Sciatic nerve (tissue), 2 donors: ENCODE measurements around the gene ADAM8. TPM values are rescaled to one million over a fixed set of nuclear protein-coding genes. Genes with fewer than 3 reads are reported as not detected.
A peak's percentile ranks its signal among the peaks of the same experiment; 100 is the strongest.
"Not testable (repeated sequence)": the region's sequence is repeated elsewhere in the genome, so short reads cannot be mapped to it uniquely, and the experiment has no call there.

Experiments
- ATAC-seq: fragments of 200-7000 bp; cut with Tn5 transposase; one replicate; pipeline ENCODE4 v1.9.1; 2020; ENCODE audit warnings: mild to moderate bottlenecking, moderate library complexity
- DNase-seq: peaks from one replicate; pipeline ENCODE4 v3.0.0-alpha.2; 2020; ENCODE audit warnings: low spot score
- intact Hi-C: fragments of 100-400 bp; cut with DNase I; formaldehyde crosslinking; loops from one replicate; pipeline ENCODE4 v1.14.2; 2022
- total RNA-seq: library from RNA; stranded (reverse); fragmentation: NEBNext Ultra II Directional; extraction: Animal tissue kit (Norgen Biotek cat#: 25700); gene quantifications from one replicate; pipeline ENCODE4 v1.2.1, GENCODE V29; 2021
- donor health status: DM: no; HTN: no; CAD: no.
- donor health status: DM: no; HTN: no; CAD: no.

Gene ADAM8
- 20.7 TPM for total RNA-seq

- ATAC-seq: no peak
- DNase-seq: no peak
- intact Hi-C loops: no loop called here
Measured at GRCh38 chr10:133276435-133277201, at the start of gene ADAM8. Gene ADAM8 (minus strand): TSS chr10:133276868. CDS start chr10:133276817, 51 bp downstream.

- no peak for DNase-seq
- intact Hi-C loops: loop anchor here (10.0 kb wide), 1 partner anchor 199 kb away; the partner anchor contains the start of gene CYP2E1
- no peak for ATAC-seq
Measured at GRCh38 chr10:133326223-133326551, 49.5 kb upstream of the ADAM8 start.

DNA sequence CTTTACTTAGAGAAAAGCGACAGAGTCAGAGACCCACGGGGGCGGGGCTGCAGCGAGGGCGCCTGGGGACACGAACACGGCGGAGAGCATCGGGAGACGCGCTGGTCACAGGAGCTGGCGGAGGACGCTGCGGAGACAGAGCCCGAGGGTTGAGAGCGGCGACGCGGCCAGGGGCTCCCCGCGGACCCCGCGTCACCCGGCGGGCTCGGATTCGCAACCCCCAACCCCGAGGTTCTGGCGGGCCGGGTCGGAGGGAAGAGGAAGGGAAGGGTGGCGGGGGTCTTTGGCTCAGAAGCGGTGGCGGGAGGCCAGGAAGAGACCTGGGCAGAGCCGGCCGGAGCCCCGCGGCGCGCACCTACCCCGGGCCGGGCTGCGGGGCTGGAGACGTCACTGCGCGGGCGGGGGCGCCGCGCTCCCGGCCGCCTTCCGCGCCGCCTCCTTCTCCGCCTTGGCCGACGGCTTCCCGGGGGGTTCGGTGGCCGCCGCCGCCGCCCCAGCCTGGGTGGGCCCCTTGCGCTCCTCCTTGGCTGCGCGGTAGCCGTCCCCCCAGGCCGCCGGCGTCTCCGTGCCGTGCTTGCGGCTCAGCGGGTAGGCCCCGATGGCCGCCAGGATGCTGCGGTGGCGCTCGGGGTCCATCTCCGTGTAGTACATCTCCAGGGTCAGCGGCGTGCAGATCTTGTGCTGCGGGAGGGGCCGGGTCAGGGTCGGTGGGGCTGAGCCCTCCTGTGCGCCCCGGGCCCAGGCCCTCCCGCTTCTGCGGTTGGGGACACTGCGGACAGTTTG, 49.0 kb upstream of the ADAM8 start:
- DNase-seq (peak; percentile 56), ATAC-seq (no peak)
- intact Hi-C loops: loop anchor here (10.0 kb wide), 1 partner anchor 199 kb away; the partner anchor contains the start of gene CYP2E1

GRCh38 chr10:133324857-133325260, 48.2 kb upstream of the ADAM8 start:
- ATAC-seq (peak; percentile 7), DNase-seq (peak; percentile 53)
- intact Hi-C loops: loop anchor here (10.0 kb wide), 1 partner anchor 200 kb away; the partner anchor contains the start of gene CYP2E1

- ATAC-seq: peak; percentile 79
- intact Hi-C loops: loop anchor here (10.0 kb wide), 1 partner anchor 201 kb away; the partner anchor contains the start of gene CYP2E1
- DNase-seq: peak; percentile 70
Measured at GRCh38 chr10:133324198-133324792, 47.6 kb upstream of the ADAM8 start.

DNA sequence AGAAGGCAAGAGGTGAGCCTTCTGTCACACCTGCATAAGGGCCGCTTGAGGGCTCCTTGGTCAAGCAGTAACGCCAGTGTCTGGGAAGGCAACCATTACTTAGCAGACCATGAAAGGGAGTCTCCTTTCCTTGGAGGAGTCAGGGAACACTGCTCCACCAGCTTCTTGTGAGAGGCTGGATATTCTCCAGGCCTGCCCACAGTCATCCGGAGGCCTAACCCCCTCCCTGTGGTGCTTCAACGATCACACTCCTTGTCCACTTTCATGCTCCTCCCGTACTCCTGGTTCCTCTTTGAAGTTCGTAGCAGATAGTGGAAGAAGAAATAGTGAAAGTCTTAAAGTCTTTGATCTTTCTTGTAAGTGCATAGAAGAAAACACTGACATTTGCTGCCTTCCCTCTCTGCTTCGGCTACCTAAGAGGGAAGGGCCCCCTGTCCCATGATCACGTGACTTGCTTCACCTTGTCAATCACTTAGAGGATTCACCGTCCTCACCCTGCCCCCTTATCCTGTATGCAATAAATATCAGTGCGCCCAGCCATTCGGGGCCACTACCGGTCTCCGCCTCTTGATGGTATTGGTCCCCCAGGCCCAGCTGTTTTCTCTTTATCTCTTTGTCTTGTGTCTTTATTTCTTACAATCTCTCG, 45.5 kb upstream of the ADAM8 start:
- ATAC-seq, DNase-seq: not testable (repeated sequence)
- intact Hi-C loops: loop anchor here (10.0 kb wide), 1 partner anchor 203 kb away; the partner anchor contains the start of gene CYP2E1

- not testable (repeated sequence) for DNase-seq, ATAC-seq
- intact Hi-C loops: loop anchor here (10.0 kb wide), 1 partner anchor 204 kb away; the partner anchor contains the start of gene CYP2E1
Measured at GRCh38 chr10:133320852-133321422, 44.3 kb upstream of the ADAM8 start.

DNA sequence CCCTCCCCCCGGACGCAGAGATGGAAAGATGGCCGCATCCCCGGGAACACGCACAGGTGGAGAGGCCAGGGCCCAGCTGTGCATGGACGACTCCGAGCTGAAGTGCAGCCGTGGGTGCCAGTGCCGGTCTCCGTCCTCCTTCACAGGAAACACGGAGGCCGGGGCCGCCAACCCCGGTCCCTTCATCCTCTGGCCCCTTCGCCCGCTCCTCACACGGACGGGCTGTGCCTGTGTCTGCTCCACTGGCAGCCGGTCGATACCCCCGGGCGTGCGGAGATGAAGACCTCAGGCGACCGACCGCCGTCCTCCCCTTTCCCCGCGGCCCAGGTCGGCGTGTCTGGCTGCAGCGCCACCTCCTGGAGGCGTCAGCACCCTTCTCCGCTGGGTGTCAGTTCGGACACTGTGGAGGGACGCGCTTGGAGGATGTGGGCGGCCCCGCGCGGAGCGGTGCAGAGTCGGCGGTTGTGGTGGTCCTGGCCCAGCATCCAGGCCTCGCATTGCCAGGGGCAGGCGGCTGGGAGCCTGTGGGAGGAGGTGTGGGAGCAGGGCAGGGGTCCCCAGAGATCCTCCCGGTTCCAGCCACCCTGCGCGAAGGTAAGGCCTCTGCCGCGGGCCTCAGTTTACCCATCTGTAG, 41.9 kb upstream of the ADAM8 start:
- intact Hi-C loops: no loop called here

GRCh38 chr10:133316732-133317131, 40.1 kb upstream of the ADAM8 start:
- no peak for ATAC-seq
- DNase-seq: no peak
- intact Hi-C loops: no loop called here

More for the DNA sequence above, 41.9 kb upstream of the ADAM8 start:
- ATAC-seq (peak; percentile 75), DNase-seq (peak; percentile 77)

DNA sequence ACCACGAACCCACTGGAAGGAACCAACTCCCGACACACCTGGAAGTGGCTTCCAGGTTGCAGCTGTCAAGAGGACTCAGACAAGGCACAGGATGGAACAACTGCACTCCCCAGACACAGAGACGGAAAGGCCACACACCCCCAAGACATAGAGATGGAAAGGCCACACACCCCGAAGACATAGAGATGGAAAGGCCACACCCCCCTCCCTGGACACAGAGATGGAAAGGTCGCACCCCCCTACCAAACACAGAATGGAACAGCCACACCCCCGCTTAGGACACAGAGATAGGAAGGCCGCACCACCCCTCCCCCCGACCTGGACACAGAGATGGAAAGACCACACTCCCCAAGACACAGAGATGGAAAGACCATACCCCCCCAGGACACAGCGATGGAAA, 39.6 kb upstream of the ADAM8 start:
- intact Hi-C loops: no loop called here
- ATAC-seq: no peak
- no peak for DNase-seq

GRCh38 chr10:133315847-133316246, 39.2 kb upstream of the ADAM8 start:
- intact Hi-C loops: no loop called here

DNA sequence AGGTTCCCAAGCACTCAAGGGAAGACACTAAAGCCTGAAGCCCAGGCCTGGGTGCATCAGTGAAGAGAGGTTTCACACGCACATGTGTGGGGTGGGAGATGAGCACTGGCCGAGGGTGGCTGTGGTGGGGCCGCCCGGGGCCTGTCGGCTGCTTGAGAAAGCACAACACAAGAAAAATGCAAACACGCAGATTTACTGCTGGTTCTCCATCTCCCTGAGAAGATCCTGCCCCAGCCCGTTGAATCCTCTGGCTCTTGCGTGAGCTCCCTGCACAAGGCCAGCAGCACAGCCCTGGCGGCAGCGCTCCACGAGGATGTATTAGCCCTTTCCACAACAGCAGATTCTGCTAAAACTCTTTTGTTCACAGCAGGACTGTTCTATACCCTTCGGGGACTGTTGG, 38.2 kb upstream of the ADAM8 start:
- DNase-seq: no peak
- no peak for ATAC-seq
- intact Hi-C loops: no loop called here

More at GRCh38 chr10:133315847-133316246, 39.2 kb upstream of the ADAM8 start:
- ATAC-seq (no peak), DNase-seq (no peak)

GRCh38 chr10:133313192-133313591, 36.5 kb upstream of the ADAM8 start:
- intact Hi-C loops: no loop called here
- DNase-seq (no peak), ATAC-seq (no peak)

DNA sequence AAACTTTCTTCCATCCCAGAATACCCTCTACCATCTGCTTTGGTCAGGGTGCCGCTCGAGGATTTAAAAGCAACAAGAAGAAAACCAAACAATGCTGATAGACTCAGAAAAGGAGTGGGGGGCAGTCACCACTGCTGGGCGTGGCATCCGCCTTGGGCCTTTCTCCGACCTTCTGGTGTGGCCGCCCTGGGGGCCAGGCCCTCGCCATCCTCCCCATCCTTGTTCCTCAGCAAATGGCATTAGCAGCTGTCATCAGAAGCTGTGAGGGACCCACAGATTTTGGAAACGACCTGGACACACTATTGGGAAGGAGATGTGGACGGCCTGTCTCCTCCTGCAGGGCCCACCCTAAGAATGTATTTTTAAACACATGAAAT, 36.1 kb upstream of the ADAM8 start:
- ATAC-seq (no peak), DNase-seq (no peak)
- intact Hi-C loops: no loop called here

- no peak for DNase-seq
- intact Hi-C loops: no loop called here
- no peak for ATAC-seq
Measured at GRCh38 chr10:133312016-133312768, 35.5 kb upstream of the ADAM8 start.

GRCh38 chr10:133311570-133311969, 34.9 kb upstream of the ADAM8 start:
- intact Hi-C loops: no loop called here
- no peak for DNase-seq
- ATAC-seq: no peak

DNA sequence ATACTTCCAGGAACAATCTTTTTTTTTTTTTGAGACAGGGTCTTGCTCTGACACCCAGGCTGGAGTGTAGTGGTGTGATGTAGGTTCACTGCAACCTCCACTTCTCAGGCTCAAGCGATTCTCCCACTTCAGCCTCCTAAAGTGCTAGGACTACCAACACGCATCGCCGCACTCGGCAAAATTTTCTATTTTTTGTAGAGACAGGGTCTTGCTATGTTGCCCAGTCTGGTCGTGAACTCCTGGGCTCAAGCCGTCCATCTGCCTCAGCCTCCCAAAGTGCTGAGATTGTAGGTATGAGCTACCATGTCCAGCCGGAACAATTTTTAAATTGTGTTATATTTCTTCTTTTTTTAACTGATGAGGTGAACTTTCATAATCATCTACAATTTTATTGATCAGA, 34.1 kb upstream of the ADAM8 start:
- no peak for ATAC-seq
- intact Hi-C loops: no loop called here
- no peak for DNase-seq

- ATAC-seq (no peak), DNase-seq (no peak)
- intact Hi-C loops: no loop called here
Measured at GRCh38 chr10:133310399-133310755, 33.7 kb upstream of the ADAM8 start.
